H1 (cell line): ENCODE data around the gene CSNK1A1. TPM values are rescaled to one million over a fixed set of nuclear protein-coding genes. Genes with fewer than 3 reads are reported as not detected.

Experiments used
- CTCF ChIA-PET: fragments of 300-600 bp; sonication (Branson Sonifier 250); formaldehyde crosslinking; loops from one replicate; lab custom pipeline; 2021; ENCODE audit not compliant: partially characterized antibody; lab: Charles Lee
- POLR2A ChIA-PET: fragments of 300-600 bp; sonication (Branson Sonifier 250); formaldehyde crosslinking; loops from one replicate; lab custom pipeline; 2021; ENCODE audit warnings: inconsistent platforms; ENCODE audit not compliant: partially characterized antibody; lab: Charles Lee
- DNase-seq, 2 experiments: peaks; one replicate each; pipeline versions ENCODE4 v3.0.0 to v3.0.0-alpha.2; 2010 to 2022; ENCODE audit warnings: low spot score in 2 of 2, low read depth in 1 of 2, mixed read lengths in 1 of 2
- FAIRE-seq: peaks from 2 replicates; lab custom pipeline; 2011; peaks lifted over from hg19 to GRCh38; lab: Jason Lieb, UNC
- H2AFZ ChIP-seq: 2 replicates; pipeline ENCODE4 v1.8.1; 2012; ENCODE audit warnings: low read length, inconsistent platforms
- H2AK5ac ChIP-seq: 2 replicates; pipeline ENCODE4 v1.6.1; 2013; ENCODE audit warnings: low read depth, low read length
- H2BK120ac ChIP-seq: replicated peaks from 2 replicates; pipeline ENCODE3; 2013; ENCODE audit warnings: low read depth, low read length, inconsistent platforms
- H2BK12ac ChIP-seq: 2 replicates; pipeline ENCODE4 v1.6.1; 2013; ENCODE audit warnings: low read depth, low read length
- H2BK15ac ChIP-seq: 2 replicates; pipeline ENCODE4 v1.6.1; 2013; ENCODE audit warnings: low read length
- H2BK20ac ChIP-seq: 2 replicates; pipeline ENCODE4 v1.6.1; 2013; ENCODE audit warnings: low read length
- H2BK5ac ChIP-seq: 2 replicates; pipeline ENCODE4 v1.6.1; 2013; ENCODE audit warnings: low read depth, low read length
- H3K14ac ChIP-seq: 2 replicates; pipeline ENCODE4 v1.6.1; 2013; ENCODE audit warnings: inconsistent platforms; ENCODE audit not compliant: insufficient read length
- H3K18ac ChIP-seq: 2 replicates; pipeline ENCODE4 v1.6.1; 2013; ENCODE audit warnings: low read length; ENCODE audit errors: extremely low read depth
- H3K23ac ChIP-seq: 2 replicates; pipeline ENCODE4 v1.6.1; 2013; ENCODE audit warnings: inconsistent platforms; ENCODE audit not compliant: insufficient read length
- H3K23me2 ChIP-seq: 2 replicates; pipeline ENCODE4 v1.6.1; 2013; ENCODE audit warnings: low read depth, low read length
- H3K27ac ChIP-seq: 2 replicates; pipeline ENCODE4 v1.6.1; 2011; ENCODE audit warnings: low read depth, low read length, inconsistent platforms
- H3K27me3 ChIP-seq, 4 experiments: replicated peaks in 1 of 4; 1 replicate in 1 of 4; 2 replicates in 3 of 4; pipeline versions ENCODE4 v1.6.1 to v1.8.1; 2011 to 2013; ENCODE audit warnings: low read length in 3 of 4, mild to moderate bottlenecking in 3 of 4, inconsistent platforms in 2 of 4, mixed read lengths in 2 of 4, moderate library complexity in 1 of 4; ENCODE audit not compliant: control insufficient read depth in 3 of 4, insufficient read depth in 3 of 4; ENCODE audit errors: extremely low read depth in 1 of 4
- H3K36me3 ChIP-seq, 4 experiments: 2 replicates each; pipeline versions ENCODE4 v1.6.1 to v1.8.1; 2011 to 2013; ENCODE audit warnings: mild to moderate bottlenecking in 4 of 4, low read length in 3 of 4, moderate library complexity in 2 of 4, control low read depth in 1 of 4, inconsistent platforms in 1 of 4; ENCODE audit not compliant: insufficient read depth in 4 of 4, control insufficient read depth in 2 of 4
- H3K4ac ChIP-seq: replicated peaks from 2 replicates; pipeline ENCODE3; 2013; ENCODE audit warnings: low read length, low read depth, mixed read lengths, inconsistent platforms; ENCODE audit not compliant: insufficient read length
- H3K4me1 ChIP-seq, 4 experiments: replicated peaks in 1 of 4; 1 replicate in 1 of 4; 2 replicates in 3 of 4; pipeline versions ENCODE4 v1.6.1 to v1.8.1; 2011 to 2013; ENCODE audit warnings: low read length in 3 of 4, inconsistent platforms in 2 of 4, mixed read lengths in 1 of 4; ENCODE audit not compliant: insufficient read depth in 4 of 4, control insufficient read depth in 3 of 4
- H3K4me2 ChIP-seq, 2 experiments: 2 replicates each; pipeline versions ENCODE4 v1.6.1 to v1.8.1; 2011 to 2013; ENCODE audit warnings: low read depth in 2 of 2, low read length in 2 of 2, control low read depth in 1 of 2, inconsistent platforms in 1 of 2, mild to moderate bottlenecking in 1 of 2; ENCODE audit not compliant: insufficient read depth in 1 of 2
- H3K4me3 ChIP-seq, 4 experiments: fragments of 200-600, 300-600 bp in 1 of 4; sonication (generic), shearing (Covaris generic), sonication (Bioruptor Twin) in 1 of 4; 2 replicates each; pipeline versions ENCODE4 v1.5.1 to v1.8.1; 2011 to 2016; ENCODE audit warnings: low read length in 4 of 4, low read depth in 3 of 4, control low read depth in 2 of 4, inconsistent platforms in 2 of 4, mild to moderate bottlenecking in 2 of 4, mixed read lengths in 1 of 4, moderate library complexity in 1 of 4; ENCODE audit not compliant: insufficient read depth in 2 of 4; ENCODE audit errors: extremely low read depth in 1 of 4
- H3K56ac ChIP-seq: replicated peaks from 2 replicates; pipeline ENCODE3; 2013; ENCODE audit warnings: low read depth, mild to moderate bottlenecking, mixed read lengths, low read length, inconsistent platforms; ENCODE audit not compliant: insufficient read length
- H3K79me1 ChIP-seq: 2 replicates; pipeline ENCODE4 v1.6.1; 2013; ENCODE audit warnings: low read depth, low read length, control low read depth
- H3K79me2 ChIP-seq, 2 experiments: 2 replicates each; pipeline versions ENCODE4 v1.6.1 to v1.8.1; 2012 to 2013; ENCODE audit warnings: low read length in 2 of 2, mild to moderate bottlenecking in 2 of 2, inconsistent platforms in 1 of 2; ENCODE audit not compliant: insufficient read depth in 2 of 2, control insufficient read depth in 1 of 2
- H3K9ac ChIP-seq, 4 experiments: replicated peaks in 1 of 4; 1 replicate in 1 of 4; 2 replicates in 3 of 4; pipeline versions ENCODE4 v1.6.1 to v1.8.1; 2011 to 2013; ENCODE audit warnings: low read depth in 3 of 4, low read length in 3 of 4, control low read depth in 2 of 4, mild to moderate bottlenecking in 2 of 4, moderate library complexity in 2 of 4, inconsistent platforms in 1 of 4; ENCODE audit errors: extremely low read depth in 1 of 4
- H3K9me3 ChIP-seq, 2 experiments: 2 replicates each; pipeline versions ENCODE4 v1.6.1 to v1.8.1; 2012 to 2013; ENCODE audit warnings: mild to moderate bottlenecking in 2 of 2, moderate library complexity in 2 of 2, control low read depth in 1 of 2, inconsistent platforms in 1 of 2, low read depth in 1 of 2, low read length in 1 of 2, mixed read lengths in 1 of 2; ENCODE audit not compliant: insufficient read depth in 2 of 2
- H4K20me1 ChIP-seq, 2 experiments: replicated peaks in 1 of 2; 2 replicates each; pipeline versions ENCODE3 to v1.8.1; 2011 to 2013; ENCODE audit warnings: inconsistent platforms in 2 of 2, low read length in 2 of 2, mild to moderate bottlenecking in 1 of 2; ENCODE audit not compliant: insufficient read depth in 2 of 2, control insufficient read depth in 1 of 2
- H4K5ac ChIP-seq: 2 replicates; pipeline ENCODE4 v1.6.1; 2013; ENCODE audit warnings: low read length, low read depth, mixed read lengths, inconsistent platforms; ENCODE audit not compliant: insufficient read length
- H4K8ac ChIP-seq: 2 replicates; pipeline ENCODE4 v1.8.0; 2013; ENCODE audit warnings: mild to moderate bottlenecking, moderate library complexity, low read length, inconsistent platforms; ENCODE audit not compliant: insufficient read depth; ENCODE audit errors: extremely low read depth
- H4K91ac ChIP-seq: replicated peaks from 2 replicates; pipeline ENCODE3; 2013; ENCODE audit warnings: low read length, mixed read lengths, inconsistent platforms; ENCODE audit not compliant: insufficient read length
- ASH2L ChIP-seq: fragments of 200-600, 300-600 bp; sonication (generic); IDR thresholded peaks from one replicate; pipeline ENCODE4 v1.7.1; 2017; ENCODE audit warnings: low read length
- BACH1 ChIP-seq: IDR thresholded peaks from 2 replicates; pipeline ENCODE4 v1.6.1; 2012; ENCODE audit warnings: low read length, improper control_type of control experiment
- CBX8 ChIP-seq: fragments of 300-800, 300-1000 bp; sonication (generic); IDR thresholded peaks from 2 replicates; pipeline ENCODE4 v1.7.1; 2016; ENCODE audit warnings: low read depth, low read length, borderline replicate concordance
- CEBPB ChIP-seq: IDR thresholded peaks from 2 replicates; pipeline ENCODE4 v1.6.1; 2012; ENCODE audit warnings: low read depth, low read length
- EZH2 ChIP-seq: fragments of 200-600 bp; sonication (generic); IDR thresholded peaks from 2 replicates; pipeline ENCODE4 v1.7.1; 2012; ENCODE audit warnings: low read depth, mild to moderate bottlenecking, moderate library complexity, low read length, inconsistent platforms; ENCODE audit not compliant: severe bottlenecking
- HDAC6 ChIP-seq: IDR thresholded peaks from one replicate; pipeline ENCODE4 v1.7.1; 2012; ENCODE audit warnings: low read depth, mild to moderate bottlenecking, inconsistent platforms, low read length, moderate library complexity
- NRF1 ChIP-seq: IDR thresholded peaks from 2 replicates; pipeline ENCODE4 v1.6.1; 2011; ENCODE audit warnings: mild to moderate bottlenecking, low read depth, low read length, improper control_type of control experiment
- SIX5 ChIP-seq: IDR thresholded peaks from 2 replicates; pipeline ENCODE4 v1.6.1; 2011; ENCODE audit warnings: mild to moderate bottlenecking, low read depth, low read length
- TCF12 ChIP-seq: IDR thresholded peaks from 2 replicates; pipeline ENCODE4 v1.6.1; 2011; ENCODE audit warnings: low read depth, mild to moderate bottlenecking, low read length
- TEAD4 ChIP-seq: IDR thresholded peaks from 2 replicates; pipeline ENCODE4 v1.6.1; 2012; ENCODE audit warnings: low read depth, low read length, inconsistent platforms, mixed read lengths
- YY1 ChIP-seq: IDR thresholded peaks from 2 replicates; pipeline ENCODE4 v1.6.1; 2011; ENCODE audit warnings: low read depth, mild to moderate bottlenecking, low read length
- WGBS, 2 experiments: shearing (Covaris generic) in 1 of 2; methylation state at CpG; one replicate each; pipeline versions ENCODE4 v1.1.6 to v1.1.7; 2013 to 2015; ENCODE audit warnings: low lambda C conversion rate in 2 of 2, mixed read lengths in 2 of 2, inconsistent platforms in 1 of 2, low coverage in 1 of 2, missing lambda C conversion rate in 1 of 2; ENCODE audit not compliant: insufficient replicate concordance in 2 of 2, insufficient coverage in 1 of 2, insufficient read length in 1 of 2; ENCODE audit errors: extremely low coverage in 1 of 2, missing lambda C conversion rate in 1 of 2; 5-methylcytosine and 5-hydroxymethylcytosine counted together
- polyA plus RNA-seq, 7 experiments: library from polyadenylated mRNA; depleted of rRNA in 3 of 7; stranded (reverse) in 5 of 7; unstranded in 2 of 7; fragments of >200 nt in 5 of 7; fragments of 200-250 nt in 2 of 7; gene quantifications; 1 replicate in 5 of 7; 2 replicates in 1 of 7; 4 replicates in 1 of 7; pipeline versions ENCODE4 v1.2.1 to v1.2.3, GENCODE V29; 2011 to 2013; ENCODE audit warnings: missing spikeins in 2 of 7, mixed read lengths in 2 of 7
- total RNA-seq: library from RNA; stranded (reverse); fragmentation: NEBNext Ultra II Directional; extraction: Animal tissue kit (Norgen Biotek cat#: 25700); gene quantifications from 2 replicates; pipeline ENCODE4 v1.2.1, GENCODE V29; 2021
- TF ChIP-seq, protein P1 (sequence below): IDR thresholded peaks from 2 replicates; pipeline ENCODE4 v1.6.1; 2012; ENCODE audit warnings: low read length, inconsistent platforms

The CSNK1A1 gene
- total and polyA plus RNA-seq, 2 of the 8 experiments (the other 6 are each of a cell fraction or from before 2014, with no cell fraction given): 61.2 to 244 TPM

GRCh38 chr5:149588936-149589335 is 37.7 kb upstream of the CSNK1A1 start:
- Histone ChIP-seq H4K5ac (no peak overlapping the region), H3K4ac (no peak overlapping the region), H3K18ac (no peak overlapping the region), H3K79me2 (no peaks in the 10 kb centered on the region), H3K4me1 (no peaks in the 10 kb centered on the region), H3K56ac (no peak overlapping the region), H3K14ac (no peak overlapping the region), H3K4me2 (no peak overlapping the region), H3K79me1 (no peaks in the 10 kb centered on the region), H2BK120ac (no peak overlapping the region), H2BK15ac (no peak overlapping the region), H3K27ac (no peak overlapping the region), H3K9ac (no peak overlapping the region), H3K4me3 (no peak overlapping the region), H4K20me1 (no peaks in the 10 kb centered on the region), H2AK5ac (no peak overlapping the region), H2BK5ac (no peak overlapping the region), H4K91ac (no peak overlapping the region), H2BK20ac (no peak overlapping the region), H3K36me3 (no peaks in the 10 kb centered on the region), H2AFZ (no peak overlapping the region), H3K23ac (no peak overlapping the region), H2BK12ac (no peak overlapping the region), H3K9me3 (no peaks in the 10 kb centered on the region), H3K27me3 (no peaks in the 10 kb centered on the region), H4K8ac (no peak overlapping the region), H3K23me2 (no peaks in the 10 kb centered on the region)
- FAIRE-seq: no peak
- DNase-seq: no peak
- CTCF ChIA-PET: interaction anchor here (1.1 to 2.5 kb wide), 3 partner anchors 10 to 30 kb away, joined by 3 to 8 read pairs (median 3); no protein-coding TSS in a partner anchor
- no peak for TF ChIP-seq NRF1
- no peak for TF ChIP-seq BACH1
- TF ChIP-seq CEBPB: no peak
- no peak for TF ChIP-seq TCF12
- no peak for TF ChIP-seq TEAD4
- TF ChIP-seq ASH2L: no peak
- no peak for TF ChIP-seq SIX5
- no peak for TF ChIP-seq EZH2
- no peak for TF ChIP-seq CBX8
- no peak for TF ChIP-seq HDAC6
- TF ChIP-seq YY1: no peak
- TF ChIP-seq, protein P1, sequence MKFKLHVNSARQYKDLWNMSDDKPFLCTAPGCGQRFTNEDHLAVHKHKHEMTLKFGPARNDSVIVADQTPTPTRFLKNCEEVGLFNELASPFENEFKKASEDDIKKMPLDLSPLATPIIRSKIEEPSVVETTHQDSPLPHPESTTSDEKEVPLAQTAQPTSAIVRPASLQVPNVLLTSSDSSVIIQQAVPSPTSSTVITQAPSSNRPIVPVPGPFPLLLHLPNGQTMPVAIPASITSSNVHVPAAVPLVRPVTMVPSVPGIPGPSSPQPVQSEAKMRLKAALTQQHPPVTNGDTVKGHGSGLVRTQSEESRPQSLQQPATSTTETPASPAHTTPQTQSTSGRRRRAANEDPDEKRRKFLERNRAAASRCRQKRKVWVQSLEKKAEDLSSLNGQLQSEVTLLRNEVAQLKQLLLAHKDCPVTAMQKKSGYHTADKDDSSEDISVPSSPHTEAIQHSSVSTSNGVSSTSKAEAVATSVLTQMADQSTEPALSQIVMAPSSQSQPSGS: no peak
- 94% methylated on average over 1 of the region's 1 CpG; no CpG with 5 or more reads in 1 of the 2 experiments for WGBS, 2 experiments
- POLR2A ChIA-PET: no interaction called here
